Panc1 (cell line): ENCODE measurements around the gene C11orf98.
"Not testable (repeated sequence)": the region's sequence is repeated elsewhere in the genome, so short reads cannot be mapped to it uniquely, and the experiment has no call there.

Source experiments
- CTCF ChIP-seq: fragments of 450-650 bp; IDR thresholded peaks from 2 replicates; pipeline ENCODE4 v1.5.1; 2017; ENCODE audit warnings: mild to moderate bottlenecking
- POLR2AphosphoS5 ChIP-seq: IDR thresholded peaks from 2 replicates; pipeline ENCODE4 v1.6.1; 2012; ENCODE audit warnings: mild to moderate bottlenecking, low read depth, low read length, moderate library complexity
- REST ChIP-seq, 2 experiments: IDR thresholded peaks; 2 replicates each; pipeline ENCODE4 v1.6.1; 2011 to 2012; ENCODE audit warnings: low read depth in 2 of 2, control low read depth in 1 of 2, low read length in 1 of 2, mild to moderate bottlenecking in 1 of 2, moderate library complexity in 1 of 2; ENCODE audit not compliant: insufficient read depth in 1 of 2
- SIN3A ChIP-seq: IDR thresholded peaks from 2 replicates; pipeline ENCODE4 v1.6.1; 2012; ENCODE audit warnings: low read depth, mild to moderate bottlenecking, low read length, moderate library complexity, borderline replicate concordance; ENCODE audit not compliant: insufficient read depth
- TCF7L2 ChIP-seq: IDR thresholded peaks from 2 replicates; pipeline ENCODE4 v1.6.1; 2011; ENCODE audit warnings: mild to moderate bottlenecking, low read depth, low read length, inconsistent platforms

DNA sequence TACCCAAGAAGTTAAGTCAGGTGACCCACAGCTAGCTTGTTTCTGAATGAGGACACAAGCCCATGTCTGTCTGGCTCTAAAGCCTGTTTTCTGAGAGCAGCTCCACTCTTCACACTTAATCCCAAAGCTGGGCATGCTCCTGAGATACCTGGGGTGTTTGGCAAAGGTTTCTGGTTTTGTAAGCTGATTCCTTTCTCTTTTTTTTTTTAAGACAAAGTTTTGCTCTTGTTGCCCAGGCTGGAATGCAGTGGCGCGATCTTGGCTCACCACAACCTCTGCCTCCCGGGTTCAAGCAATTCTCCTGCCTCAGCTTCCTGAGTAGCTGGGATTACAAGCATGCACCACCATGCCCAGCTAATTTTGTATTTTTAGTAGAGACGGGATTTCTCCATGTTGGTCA lies 28.6 kb upstream of the C11orf98 start:
- TF ChIP-seq CTCF; REST (IDR thresholded peaks at IDR 0.05; ENCODE audit: insufficient read depth in 1 of 2, low read depth in 2 of 2, low read length in 1 of 2); SIN3A; POLR2AphosphoS5; TCF7L2: not testable (repeated sequence)
